Esophagus (tissue), 2 donors: Measurements from ENCODE around the gene SKOR2. TPM values are rescaled to one million over a fixed set of nuclear protein-coding genes. Genes with fewer than 3 reads are reported as not detected.

Experiments used
- H3K27ac ChIP-seq, 2 donors: one replicate each; pipeline ENCODE4 v1.5.1; 2013; ENCODE audit warnings: low read depth in 2 of 2, mild to moderate bottlenecking in 2 of 2, inconsistent platforms in 1 of 2, low read length in 1 of 2, moderate library complexity in 1 of 2
- H3K27me3 ChIP-seq, 2 donors: one replicate each; pipeline ENCODE4 v1.6.1; 2013; ENCODE audit warnings: low read length in 2 of 2, control low read depth in 1 of 2, mild to moderate bottlenecking in 1 of 2; ENCODE audit not compliant: insufficient read depth in 2 of 2, control insufficient read depth in 1 of 2
- H3K36me3 ChIP-seq, 2 donors: one replicate each; pipeline ENCODE4 v1.6.1; 2013; ENCODE audit warnings: low read length in 1 of 2; ENCODE audit not compliant: control insufficient read depth in 2 of 2, insufficient read depth in 2 of 2
- H3K4me1 ChIP-seq, 2 donors: one replicate each; pipeline ENCODE4 v1.6.1; 2013; ENCODE audit warnings: low read length in 1 of 2; ENCODE audit not compliant: control insufficient read depth in 2 of 2, insufficient read depth in 2 of 2
- H3K4me3 ChIP-seq, 2 donors: one replicate each; pipeline ENCODE4 v1.5.1; 2013; ENCODE audit warnings: low read length in 2 of 2, mild to moderate bottlenecking in 2 of 2, low read depth in 1 of 2, moderate library complexity in 1 of 2
- H3K9me3 ChIP-seq, 2 donors: one replicate each; pipeline ENCODE4 v1.6.1; 2013; ENCODE audit warnings: mild to moderate bottlenecking in 2 of 2, low read depth in 1 of 2, low read length in 1 of 2, moderate library complexity in 1 of 2; ENCODE audit not compliant: control insufficient read depth in 2 of 2, insufficient read depth in 1 of 2
- WGBS, 2 donors: extraction: QIAGEN DNeasy Blood & Tissue Kit; methylation state at CpG; one replicate each; pipeline ENCODE4 v1.1.7; 2013; 5-methylcytosine and 5-hydroxymethylcytosine counted together
- polyA plus RNA-seq, 2 donors: library from polyadenylated mRNA; stranded (reverse); fragments of 200-250 nt; gene quantifications; one replicate each; pipeline ENCODE4 v1.2.3, GENCODE V29; 2013
- donor health status: healthy with polysubstance abuse.
- donor health status: Bipolar disorder and iron deficiency.

SKOR2 gene, protein sequence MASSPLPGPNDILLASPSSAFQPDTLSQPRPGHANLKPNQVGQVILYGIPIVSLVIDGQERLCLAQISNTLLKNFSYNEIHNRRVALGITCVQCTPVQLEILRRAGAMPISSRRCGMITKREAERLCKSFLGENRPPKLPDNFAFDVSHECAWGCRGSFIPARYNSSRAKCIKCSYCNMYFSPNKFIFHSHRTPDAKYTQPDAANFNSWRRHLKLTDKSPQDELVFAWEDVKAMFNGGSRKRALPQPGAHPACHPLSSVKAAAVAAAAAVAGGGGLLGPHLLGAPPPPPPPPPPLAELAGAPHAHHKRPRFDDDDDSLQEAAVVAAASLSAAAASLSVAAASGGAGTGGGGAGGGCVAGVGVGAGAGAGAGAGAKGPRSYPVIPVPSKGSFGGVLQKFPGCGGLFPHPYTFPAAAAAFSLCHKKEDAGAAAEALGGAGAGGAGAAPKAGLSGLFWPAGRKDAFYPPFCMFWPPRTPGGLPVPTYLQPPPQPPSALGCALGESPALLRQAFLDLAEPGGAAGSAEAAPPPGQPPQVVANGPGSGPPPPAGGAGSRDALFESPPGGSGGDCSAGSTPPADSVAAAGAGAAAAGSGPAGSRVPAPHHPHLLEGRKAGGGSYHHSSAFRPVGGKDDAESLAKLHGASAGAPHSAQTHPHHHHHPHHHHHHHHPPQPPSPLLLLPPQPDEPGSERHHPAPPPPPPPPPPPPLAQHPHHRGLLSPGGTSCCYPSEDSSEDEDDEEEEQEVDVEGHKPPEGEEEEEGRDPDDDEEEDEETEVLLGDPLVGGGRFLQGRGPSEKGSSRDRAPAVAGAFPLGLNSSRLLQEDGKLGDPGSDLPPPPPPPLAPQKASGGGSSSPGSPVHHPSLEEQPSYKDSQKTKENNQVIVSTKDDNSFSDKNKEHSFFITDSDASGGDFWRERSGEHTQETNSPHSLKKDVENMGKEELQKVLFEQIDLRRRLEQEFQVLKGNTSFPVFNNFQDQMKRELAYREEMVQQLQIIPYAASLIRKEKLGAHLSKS
- polyA plus RNA-seq, result not detected

- Histone ChIP-seq H3K27ac (no peak within 1 kb of the TSS), H3K4me3 (no peak within 1 kb of the TSS), H3K4me1 (peaks cover 0 to 3% of the 10 kb centered on the region in 2 donors), H3K36me3 (no peaks in the 10 kb centered on the region), H3K9me3 (peaks cover 13% of the 10 kb centered on the region in 2 donors), H3K27me3 (peaks cover 23 to 45% of the 10 kb centered on the region in 2 donors)
- WGBS, 2 donors, result 5% methylated on average over 55 of the region's 55 CpGs
Observed at GRCh38 chr18:47251289-47252120, at the start of gene SKOR2. Gene SKOR2, minus strand, starts transcription at chr18:47251660. Its CDS starts 2,477 bp downstream, at chr18:47249183.

DNA sequence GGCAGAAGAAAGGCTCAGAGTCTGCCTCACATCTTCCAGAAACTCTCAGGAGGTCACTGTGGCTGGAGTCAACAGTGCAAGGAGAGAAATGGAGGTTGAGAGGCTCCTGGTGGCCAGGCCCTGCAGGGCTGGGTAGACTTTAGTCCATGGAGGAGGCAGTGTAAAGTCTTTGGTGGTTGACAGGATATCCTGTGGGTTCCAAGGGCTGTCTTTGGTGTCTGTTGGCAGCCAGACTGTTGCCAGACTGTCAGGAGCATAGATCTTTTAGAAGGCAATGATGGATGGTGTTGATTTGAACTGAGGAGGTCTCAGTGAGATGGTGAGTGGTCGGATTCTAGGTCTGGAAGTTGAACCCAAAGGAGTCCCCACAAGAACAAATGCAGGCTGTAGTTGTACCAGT lies 45.0 kb upstream of the SKOR2 start:
- Histone ChIP-seq H3K27ac (no peak overlapping the region), H3K4me3 (no peak overlapping the region), H3K4me1 (no peaks in the 10 kb centered on the region), H3K27me3 (no peaks in the 10 kb centered on the region), H3K36me3 (no peaks in the 10 kb centered on the region), H3K9me3 (no peaks in the 10 kb centered on the region)
- 28 to 29% methylated on average over 1 of the region's 1 CpG for WGBS, 2 donors

DNA sequence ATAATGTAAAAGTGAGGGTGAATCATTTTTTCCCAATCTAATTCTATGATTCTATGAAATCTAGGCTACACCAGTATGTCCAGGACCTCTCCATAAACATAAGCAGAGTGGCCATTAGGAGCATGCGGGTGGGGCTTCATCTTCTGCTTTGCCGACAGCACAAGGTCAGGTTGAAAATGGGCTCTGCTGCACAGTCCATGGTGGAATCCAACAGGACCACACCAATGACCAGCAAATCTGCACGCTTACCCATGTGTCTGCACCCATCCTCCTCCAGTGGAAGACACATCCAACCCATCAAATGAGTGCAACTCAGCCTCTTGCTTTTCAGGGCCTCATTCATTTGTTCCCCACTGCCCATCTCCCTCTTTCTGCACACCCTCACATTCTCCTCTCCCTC lies 43.3 kb upstream of the SKOR2 start:
- no peaks in the 10 kb centered on the region for H3K36me3 ChIP-seq
- no peak overlapping the region for H3K4me3 ChIP-seq
- H3K4me1 ChIP-seq, result no peaks in the 10 kb centered on the region
- WGBS, 2 donors, result 87 to 89% methylated on average over 3 of the region's 3 CpGs
- H3K27ac ChIP-seq, result no peak overlapping the region
- no peaks in the 10 kb centered on the region for H3K9me3 ChIP-seq
- H3K27me3 ChIP-seq, result no peaks in the 10 kb centered on the region

DNA sequence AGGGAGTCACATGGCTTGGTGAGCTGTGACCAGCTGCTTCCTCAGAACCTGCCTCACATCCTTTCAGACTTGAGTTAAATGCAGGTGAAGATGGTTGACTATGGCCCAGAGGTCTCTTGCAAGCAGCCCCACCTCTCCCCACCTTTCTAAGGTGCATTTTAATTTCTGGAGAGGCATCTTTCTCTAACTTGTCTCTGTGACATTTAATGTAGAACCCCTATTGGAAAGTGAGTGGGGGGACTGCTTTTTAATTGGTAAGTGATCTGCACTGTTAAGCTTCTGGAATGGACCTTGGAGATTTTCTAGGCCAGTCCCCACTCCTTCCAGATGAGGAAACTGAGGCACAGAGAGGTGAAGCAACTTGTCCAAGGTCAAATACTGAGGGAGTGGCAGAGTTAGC lies 37.3 kb upstream of the SKOR2 start:
- Histone ChIP-seq H3K36me3 (no peaks in the 10 kb centered on the region), H3K9me3 (no peaks in the 10 kb centered on the region), H3K4me3 (no peak overlapping the region), H3K27ac (no peak overlapping the region), H3K27me3 (no peaks in the 10 kb centered on the region), H3K4me1 (no peaks in the 10 kb centered on the region)

GRCh38 chr18:47287911-47288585 lies 36.6 kb upstream of the SKOR2 start:
- WGBS, 2 donors, result 27 to 37% methylated on average over 7 of the region's 7 CpGs
- Histone ChIP-seq H3K27ac (no peak overlapping the region), H3K9me3 (no peaks in the 10 kb centered on the region), H3K27me3 (no peaks in the 10 kb centered on the region), H3K4me1 (no peaks in the 10 kb centered on the region), H3K4me3 (no peak overlapping the region), H3K36me3 (no peaks in the 10 kb centered on the region)

DNA sequence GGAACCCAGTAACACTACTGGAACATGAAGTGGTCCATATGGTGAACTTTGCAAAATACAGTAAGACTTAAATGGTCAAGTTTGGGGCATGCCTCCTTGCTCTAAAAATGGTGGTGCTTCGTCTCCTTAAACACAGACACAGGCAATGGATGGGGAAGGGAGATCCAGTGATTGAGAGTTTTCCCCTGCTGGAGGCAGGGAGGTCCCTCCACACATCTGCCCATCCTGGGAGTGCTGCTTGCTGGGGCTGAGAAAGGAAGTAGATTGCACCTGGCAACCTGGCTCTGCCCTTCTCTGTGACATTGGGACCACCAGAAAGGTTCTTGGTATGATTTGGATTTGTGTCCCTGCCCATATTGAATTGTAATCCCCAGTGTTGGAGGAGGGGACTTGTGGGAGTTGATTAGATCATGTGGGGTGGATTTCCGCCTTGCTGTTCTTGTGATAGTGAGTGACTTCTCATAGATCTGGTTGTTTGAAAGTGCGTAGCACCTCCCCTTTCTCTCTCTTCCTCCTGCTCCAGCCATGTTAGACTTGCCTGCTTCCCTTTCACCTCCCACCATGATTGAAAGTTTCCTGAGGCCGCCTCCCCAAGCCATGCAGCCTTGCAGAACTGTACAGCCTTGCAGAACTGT lies 35.4 kb upstream of the SKOR2 start:
- no peaks in the 10 kb centered on the region for H3K27me3 ChIP-seq
- no peaks in the 10 kb centered on the region for H3K36me3 ChIP-seq
- H3K4me1 ChIP-seq, result no peaks in the 10 kb centered on the region
- 69 to 70% methylated on average over 4 of the region's 4 CpGs for WGBS, 2 donors
- H3K27ac ChIP-seq, result no peak overlapping the region
- H3K4me3 ChIP-seq, result no peak overlapping the region
- H3K9me3 ChIP-seq, result no peaks in the 10 kb centered on the region

DNA sequence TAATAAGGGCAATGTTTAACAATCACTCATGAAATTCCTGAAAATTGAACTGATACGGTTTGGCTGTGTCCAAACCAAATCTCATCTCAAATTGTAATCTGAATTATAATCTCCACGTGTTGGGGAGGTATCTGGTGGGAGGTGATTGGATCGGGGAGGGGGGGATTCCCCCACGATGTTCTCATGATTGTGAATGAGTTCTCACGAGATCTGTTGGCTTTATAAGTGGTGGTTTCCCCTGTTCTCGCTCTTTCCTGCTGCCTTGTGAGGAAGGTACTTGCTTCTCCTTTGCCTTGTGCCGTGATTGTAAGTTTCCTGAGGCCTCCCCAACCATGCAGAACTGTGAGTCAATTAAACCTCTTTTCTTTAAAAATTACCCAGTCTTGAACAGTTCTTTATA lies 34.0 kb upstream of the SKOR2 start:
- H3K4me1 ChIP-seq, result no peaks in the 10 kb centered on the region
- no peaks in the 10 kb centered on the region for H3K27me3 ChIP-seq
- H3K36me3 ChIP-seq, result no peaks in the 10 kb centered on the region
- H3K4me3 ChIP-seq, result no peak overlapping the region
- H3K27ac ChIP-seq, result no peak overlapping the region
- WGBS, 2 donors, result 58 to 59% methylated on average over 7 of the region's 7 CpGs
- no peaks in the 10 kb centered on the region for H3K9me3 ChIP-seq

- no peaks in the 10 kb centered on the region for H3K27me3 ChIP-seq
- H3K4me1 ChIP-seq, result no peaks in the 10 kb centered on the region
- no peaks in the 10 kb centered on the region for H3K9me3 ChIP-seq
- no peaks in the 10 kb centered on the region for H3K36me3 ChIP-seq
- H3K4me3 ChIP-seq, result no peak overlapping the region
- 59 to 62% methylated on average over 6 of the region's 6 CpGs for WGBS, 2 donors
- no peak overlapping the region for H3K27ac ChIP-seq
Observed at GRCh38 chr18:47284721-47285395, 33.4 kb upstream of the SKOR2 start.
